GM19328 (cell line): ENCODE measurements around the gene SDHA.

ENCODE experiments used
- ATAC-seq: cut with Tn5 transposase; IDR thresholded peaks from one replicate; pipeline ENCODE4 v1.9.1; 2021; ENCODE audit warnings: mild to moderate bottlenecking, moderate library complexity; ENCODE audit not compliant: unreplicated experiment

The SDHA gene

GRCh38 chr5:185095-186070, 32.7 kb upstream of the SDHA start:
- ATAC-seq, result no peak

GRCh38 chr5:186091-187041, 31.8 kb upstream of the SDHA start:
- no peak for ATAC-seq

GRCh38 chr5:187042-187431, 31.1 kb upstream of the SDHA start:
- ATAC-seq, result no peak

- no peak for ATAC-seq
Measured at GRCh38 chr5:187617-188451, 30.3 kb upstream of the SDHA start.

- ATAC-seq, result peak; percentile 72
Measured at GRCh38 chr5:188488-189481, 29.3 kb upstream of the SDHA start.

GRCh38 chr5:189486-189885, 28.6 kb upstream of the SDHA start:
- no peak for ATAC-seq

- no peak for ATAC-seq
Measured at GRCh38 chr5:189976-190365, 28.1 kb upstream of the SDHA start.

GRCh38 chr5:190366-191035, 27.6 kb upstream of the SDHA start:
- no peak for ATAC-seq

GRCh38 chr5:191036-191948, 26.8 kb upstream of the SDHA start, which contains the start of gene LRRC14B:
LRRC14B (plus strand) TSS chr5:191495; CDS start chr5:191539, 44 bp downstream.
- peak; percentile 48 for ATAC-seq

- no peak for ATAC-seq
Measured at GRCh38 chr5:191949-192690, 26.0 kb upstream of the SDHA start.

GRCh38 chr5:192691-192969, 25.5 kb upstream of the SDHA start:
- no peak for ATAC-seq

GRCh38 chr5:192970-193831, 24.9 kb upstream of the SDHA start:
- ATAC-seq, result no peak

GRCh38 chr5:194102-194501, 24.0 kb upstream of the SDHA start:
- no peak for ATAC-seq

- ATAC-seq, result no peak
Measured at GRCh38 chr5:194603-195209, 23.4 kb upstream of the SDHA start.

GRCh38 chr5:195401-196160, 22.5 kb upstream of the SDHA start:
- ATAC-seq, result no peak
